Iris pigment epithelial cell (primary cell): ENCODE data around the gene PALLD.

Source experiments
- DNase-seq: peaks from one replicate; pipeline ENCODE4 v3.0.0-alpha.2; 2011; ENCODE audit warnings: low read depth

Gene PALLD

DNA sequence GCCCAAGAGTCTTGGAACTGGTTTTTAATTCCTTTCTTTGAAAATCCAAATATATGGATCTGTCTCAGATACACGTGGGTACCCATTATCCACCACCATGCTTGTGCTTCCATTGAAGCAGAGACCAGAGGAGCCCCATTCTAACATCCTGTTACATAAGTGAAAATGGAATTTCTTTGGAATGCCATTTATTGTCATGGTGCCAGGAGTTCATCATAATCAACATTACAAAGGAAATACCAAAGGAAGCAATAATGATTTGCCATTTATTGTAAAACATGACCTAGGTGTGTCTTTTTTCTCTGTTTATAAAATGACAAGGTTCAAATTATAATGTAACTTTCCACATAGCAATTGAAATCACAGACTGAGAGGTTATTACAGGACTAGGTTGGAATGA, 61.7 kb downstream of the PALLD start:
- peak; percentile 60 for DNase-seq

DNA sequence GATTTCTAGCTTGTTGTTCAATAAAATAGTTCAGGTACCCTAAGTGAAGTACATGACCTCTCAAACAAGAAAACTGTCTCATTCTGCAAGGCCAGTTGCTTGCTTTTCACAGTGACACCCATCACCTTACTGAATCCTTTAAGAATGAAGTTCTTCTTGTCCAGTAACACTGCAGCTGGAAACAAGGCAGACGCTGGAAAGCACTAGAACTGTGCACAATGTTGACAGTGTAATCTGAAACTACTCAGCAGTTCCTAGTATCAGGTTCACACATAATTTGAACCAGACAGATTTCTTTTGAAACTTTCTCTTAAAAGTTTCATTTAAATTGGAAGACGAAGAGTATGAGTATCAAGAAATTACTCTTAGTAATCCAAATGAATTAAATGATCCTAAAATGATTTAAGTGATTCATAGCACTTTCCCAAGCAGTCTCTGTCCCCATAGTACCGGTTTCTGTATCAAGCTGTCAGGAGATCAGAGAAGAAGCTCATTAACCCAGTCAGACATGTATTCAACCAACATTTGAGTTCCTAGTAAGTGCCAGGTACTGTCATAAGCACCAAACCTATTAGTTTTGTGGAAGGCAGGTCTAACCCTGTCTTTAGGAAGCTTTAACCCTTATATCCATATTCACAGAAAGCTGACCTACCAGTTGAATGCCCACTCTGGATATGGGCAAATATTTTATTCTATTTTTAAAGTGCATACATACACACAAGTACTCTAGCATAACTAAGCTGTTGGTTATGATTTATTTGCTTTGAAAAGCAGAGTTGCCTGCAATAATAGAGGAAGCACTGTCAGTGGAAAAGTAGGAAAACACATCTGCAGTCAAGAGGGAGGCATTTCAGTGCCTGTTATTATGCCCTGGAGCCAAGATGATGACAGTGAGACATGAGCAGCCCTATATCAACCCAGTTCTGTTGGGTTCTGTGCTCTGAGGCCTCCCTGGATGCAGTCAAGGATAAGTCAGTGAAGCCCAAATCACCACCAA, 63.6 kb downstream of the PALLD start:
- peak; percentile 80 for DNase-seq

DNA sequence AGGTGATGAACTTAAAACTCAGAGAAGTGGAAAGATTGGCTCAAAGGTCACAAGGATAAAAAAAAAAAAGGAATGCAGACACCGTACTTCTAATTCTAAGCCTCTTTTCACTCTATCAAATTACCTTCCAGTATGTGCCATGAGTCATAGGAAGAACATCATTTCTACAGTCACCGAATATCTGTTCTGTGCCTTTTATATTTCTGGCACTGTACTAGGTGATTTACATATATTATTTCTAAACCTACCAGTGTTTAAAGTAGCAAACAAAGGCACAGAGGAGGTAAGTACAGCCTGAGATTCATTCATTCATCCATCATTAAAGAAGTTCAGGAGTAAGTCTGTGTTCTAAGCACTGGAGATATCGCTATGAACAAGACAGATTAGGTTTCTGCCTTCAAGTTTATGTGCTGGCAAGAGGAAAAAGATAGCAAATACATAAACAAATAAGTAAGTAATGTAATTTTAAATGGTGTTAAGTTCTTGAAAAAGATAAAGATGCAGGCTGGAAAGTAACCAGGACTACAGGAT, 65.3 kb downstream of the PALLD start:
- peak; percentile 73 for DNase-seq

DNA sequence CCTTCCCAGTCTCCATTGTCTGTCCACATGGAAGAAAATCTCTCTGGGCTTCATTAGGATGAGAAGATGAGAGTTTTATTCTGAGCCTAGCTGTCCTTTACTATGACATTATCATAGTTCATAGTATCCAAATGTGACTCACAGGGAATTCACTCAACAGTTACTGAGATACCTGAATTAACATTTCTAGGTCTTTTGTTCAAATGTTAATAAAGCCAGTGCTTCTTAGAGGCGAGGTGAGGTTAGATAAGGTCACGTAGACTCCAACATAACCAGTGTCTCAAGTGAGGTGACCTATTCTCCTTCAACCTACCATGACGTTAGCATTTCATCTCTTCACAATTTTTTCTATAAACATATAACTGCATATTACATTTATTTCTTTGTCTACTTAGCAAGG, 67.2 kb downstream of the PALLD start:
- DNase-seq = no peak

DNA sequence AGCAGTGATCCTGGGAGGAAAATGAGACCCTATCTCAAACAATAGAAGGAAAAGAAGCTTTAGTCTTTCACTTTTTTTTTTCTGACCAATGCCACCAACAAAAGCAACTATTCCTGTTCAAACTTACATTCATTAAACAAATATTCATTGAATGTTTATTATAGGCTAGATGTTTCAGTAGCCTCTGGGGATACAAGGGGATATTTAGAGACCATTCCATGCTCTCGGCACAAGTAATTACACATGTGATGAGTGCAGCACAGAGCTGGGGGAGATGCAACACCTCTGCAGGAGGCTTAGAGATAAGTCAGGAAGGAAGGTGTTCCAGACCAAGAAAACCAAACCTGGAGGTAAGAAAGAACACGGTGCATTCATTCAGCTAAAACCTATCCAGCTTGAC, 68.3 kb downstream of the PALLD start:
- no peak for DNase-seq

DNA sequence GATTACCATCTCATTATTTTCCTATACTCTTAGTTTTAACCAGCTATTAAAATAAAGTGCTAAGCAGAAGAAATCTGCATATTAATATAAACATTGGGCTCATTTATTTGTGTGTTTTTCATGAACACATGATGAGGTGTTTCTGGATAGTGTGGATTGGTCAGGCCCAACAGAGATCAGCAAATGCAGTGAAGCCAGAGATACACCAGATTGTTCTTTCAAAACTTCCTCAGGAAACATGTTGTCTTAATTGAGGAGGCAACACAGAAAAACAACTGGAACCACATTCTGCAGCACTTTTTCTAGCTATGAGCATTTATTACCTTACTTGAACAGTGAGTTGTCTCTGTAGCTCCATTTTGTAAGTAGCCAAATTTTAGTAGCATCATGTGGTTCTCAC, 69.9 kb downstream of the PALLD start:
- no peak for DNase-seq

DNA sequence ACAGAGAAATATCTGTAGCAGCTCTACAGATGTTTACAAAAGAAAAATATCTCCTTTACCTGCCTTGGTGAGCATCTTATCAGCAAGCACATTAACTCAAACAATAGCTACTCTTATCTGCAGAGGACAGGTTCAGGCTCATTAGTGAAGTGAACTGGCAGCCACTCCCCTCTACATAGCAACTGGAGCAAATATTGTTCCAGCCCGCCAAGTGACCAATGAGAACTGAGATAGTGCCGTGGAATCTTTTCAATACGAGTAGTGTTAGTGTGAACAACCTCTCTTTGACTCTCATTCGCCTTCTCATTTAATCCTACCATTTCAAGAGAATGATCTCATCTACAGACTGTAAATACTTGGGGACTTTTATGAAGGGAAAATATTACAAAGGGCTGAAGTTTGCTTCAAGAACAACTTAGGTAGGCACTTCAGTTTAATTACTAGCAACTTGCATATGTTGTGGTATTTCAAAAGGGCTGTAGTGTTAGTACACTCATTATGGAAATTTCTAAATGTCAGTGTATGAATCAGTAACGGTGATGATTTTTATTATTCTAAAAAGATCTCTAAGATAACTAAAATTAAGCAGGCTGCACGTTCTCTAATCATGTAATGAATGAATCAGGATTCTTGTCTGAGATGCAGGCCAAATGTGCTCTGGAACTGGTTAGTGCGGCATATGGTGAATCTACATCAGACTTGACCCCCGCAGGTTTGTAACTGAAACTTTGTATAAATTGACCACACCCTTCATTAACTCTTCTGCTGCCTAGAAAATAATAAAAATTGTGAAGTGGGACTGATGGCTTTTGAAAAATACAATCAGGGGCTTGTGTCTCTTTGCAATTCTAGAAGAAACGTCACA, 72.4 kb downstream of the PALLD start:
- peak; percentile 49 for DNase-seq

DNA sequence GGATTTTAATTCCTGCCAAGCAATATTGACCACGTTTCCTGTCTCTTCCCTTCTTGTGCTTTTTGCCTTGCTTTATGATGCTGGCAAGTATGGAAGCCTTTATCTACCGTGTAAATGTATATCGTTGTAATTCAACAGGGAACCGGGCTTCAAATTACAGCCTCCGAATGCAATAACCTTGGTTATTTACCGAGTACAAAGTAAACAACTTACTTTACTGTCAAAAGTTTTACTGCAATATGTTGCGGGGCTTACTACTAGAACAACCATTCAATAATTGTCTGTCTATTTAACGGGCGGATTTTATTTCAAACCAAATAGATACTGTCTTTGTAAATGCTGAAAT, 73.1 kb downstream of the PALLD start:
- no peak for DNase-seq

DNA sequence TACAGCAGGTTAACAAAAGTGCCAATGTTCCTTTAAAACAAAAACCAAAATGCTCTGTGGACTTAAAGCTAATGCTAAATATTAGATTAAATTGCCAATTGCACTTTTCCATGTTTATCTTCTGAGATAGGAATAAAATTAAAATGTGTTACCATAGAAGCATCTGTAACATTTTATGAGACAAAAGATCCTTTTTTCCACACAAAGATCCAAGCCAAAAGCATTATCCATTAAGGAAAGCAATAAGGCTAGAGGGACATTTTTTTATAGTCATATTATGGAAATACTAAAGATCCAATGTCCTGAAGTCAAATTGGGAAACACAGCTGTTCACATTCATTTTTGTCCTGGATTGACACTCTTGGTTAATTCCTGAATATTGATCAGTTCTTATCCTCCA, 73.6 kb downstream of the PALLD start:
- no peak for DNase-seq

DNA sequence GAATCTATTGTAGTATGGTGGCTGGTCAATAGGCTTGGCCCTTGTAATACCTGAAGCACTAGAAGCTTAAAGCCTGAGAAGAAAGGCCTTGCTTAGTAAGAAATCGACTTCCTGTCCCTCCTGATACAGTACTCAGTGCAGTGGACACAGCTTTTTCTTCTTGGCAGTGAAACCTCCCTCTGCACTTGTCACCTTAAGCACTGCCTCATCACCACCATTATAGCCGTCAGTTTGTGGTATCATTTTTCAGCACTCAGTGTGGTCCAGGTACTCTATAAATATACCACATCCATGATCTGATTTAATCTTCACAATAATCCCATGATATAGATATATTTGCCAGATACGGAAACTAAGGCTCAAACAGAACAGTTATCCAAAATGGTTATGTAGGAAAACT, 75.2 kb downstream of the PALLD start:
- DNase-seq = no peak

DNA sequence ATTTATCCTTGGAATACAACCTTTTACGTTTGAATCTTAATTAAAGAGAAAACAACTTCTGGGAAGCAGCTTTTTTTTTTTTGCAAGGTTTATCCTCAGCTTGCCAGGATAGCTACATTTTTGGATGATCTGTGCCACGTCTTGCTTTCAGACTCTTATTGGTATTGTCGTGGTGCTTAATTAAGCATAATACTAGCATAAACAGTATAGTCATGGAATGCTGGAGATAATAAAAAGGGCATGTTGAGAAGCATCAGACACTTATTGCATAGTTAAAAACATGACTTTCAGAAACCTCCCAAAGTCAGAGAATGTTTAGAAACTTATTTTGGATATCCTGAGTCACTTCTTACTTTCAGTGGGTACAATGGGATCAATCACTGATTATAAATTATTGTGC, 77.0 kb downstream of the PALLD start:
- no peak for DNase-seq

DNA sequence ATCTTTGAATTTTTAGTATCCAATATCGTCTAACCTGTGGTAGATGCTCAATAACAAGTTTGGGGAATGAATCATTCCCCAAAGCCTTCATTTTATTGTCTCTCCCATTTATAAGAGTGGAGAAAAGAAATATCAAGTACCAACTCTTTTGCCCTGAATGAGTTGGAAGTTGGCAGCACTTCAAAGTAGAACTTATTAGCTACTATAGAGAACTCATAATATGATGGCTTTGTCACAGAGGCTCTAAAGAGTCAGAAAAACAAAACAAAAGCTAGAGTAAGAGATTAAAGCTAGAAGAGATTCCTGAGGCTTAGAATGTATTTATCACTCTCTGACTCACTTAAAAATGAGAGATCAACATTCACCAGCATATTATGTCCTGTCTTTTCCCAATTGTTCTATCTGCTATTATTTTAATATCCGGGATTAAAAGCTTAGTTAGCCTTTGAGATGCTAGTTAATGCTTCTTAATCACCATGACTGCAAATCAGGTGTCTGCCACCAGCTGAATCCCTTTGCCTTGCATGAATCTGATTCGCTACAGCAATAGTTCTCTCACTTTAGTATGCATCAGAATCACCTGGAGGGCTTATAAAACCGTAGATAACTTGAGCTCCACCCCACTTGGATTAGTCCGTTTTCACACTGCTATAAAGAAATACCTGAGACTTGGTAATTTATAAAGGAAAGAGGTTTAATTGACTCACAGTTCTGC, 77.9 kb downstream of the PALLD start:
- DNase-seq = peak; percentile 69

DNA sequence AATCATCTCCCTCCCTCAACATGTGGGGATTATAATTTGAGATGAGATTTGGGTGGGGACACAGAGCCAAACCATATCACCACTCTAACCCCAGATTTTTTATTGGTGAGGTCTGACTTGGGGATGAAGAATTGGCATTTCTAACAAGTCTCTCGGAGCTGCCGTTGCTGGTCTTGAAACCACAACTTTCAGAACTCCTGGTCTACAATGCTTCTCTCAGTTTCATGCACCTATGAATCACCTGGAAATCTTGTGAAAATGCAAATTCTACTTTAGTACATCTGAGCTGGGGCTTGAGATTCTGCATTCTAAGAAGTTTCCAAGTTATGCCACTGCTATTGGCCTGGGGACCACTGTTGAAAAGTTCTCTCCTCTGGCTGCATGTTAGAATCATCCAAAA, 78.6 kb downstream of the PALLD start:
- no peak for DNase-seq

DNA sequence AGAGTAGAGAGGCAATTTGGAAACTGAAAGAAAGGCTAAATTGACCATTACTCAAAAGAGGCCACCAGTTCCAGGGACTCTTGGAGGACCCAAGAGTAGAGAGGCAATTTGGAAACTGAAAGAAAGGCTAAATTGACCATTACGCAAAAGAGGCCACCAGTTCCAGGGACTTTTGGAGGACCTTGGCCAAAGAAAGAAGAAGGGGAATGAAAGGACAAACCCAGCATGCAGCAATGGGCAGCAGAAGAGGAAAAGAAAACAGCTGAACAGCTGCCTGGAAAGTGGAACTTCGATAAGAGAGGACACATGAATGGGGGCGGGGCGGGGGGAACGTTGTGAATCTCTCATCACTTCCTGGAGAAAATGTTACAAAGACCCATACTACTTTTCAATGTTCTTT, 80.8 kb downstream of the PALLD start:
- no peak for DNase-seq

DNA sequence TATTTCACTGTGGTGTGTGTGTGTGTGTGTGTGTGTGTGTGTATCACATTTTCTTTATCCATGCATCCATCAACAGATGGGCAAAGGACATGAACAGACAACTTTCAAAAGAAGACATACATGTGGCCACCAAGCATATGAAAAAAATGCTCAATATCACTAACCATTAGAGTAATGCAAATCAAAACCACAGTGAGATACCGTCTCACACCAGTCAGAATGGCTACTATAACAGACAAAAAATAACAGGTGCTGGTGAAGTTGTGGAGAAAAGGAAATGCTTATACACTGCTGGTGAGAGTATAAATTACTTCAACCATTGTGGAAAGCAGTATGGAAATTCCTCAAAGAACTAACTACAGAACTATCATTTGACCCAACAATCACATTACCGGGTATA, 83.4 kb downstream of the PALLD start:
- no peak for DNase-seq

DNA sequence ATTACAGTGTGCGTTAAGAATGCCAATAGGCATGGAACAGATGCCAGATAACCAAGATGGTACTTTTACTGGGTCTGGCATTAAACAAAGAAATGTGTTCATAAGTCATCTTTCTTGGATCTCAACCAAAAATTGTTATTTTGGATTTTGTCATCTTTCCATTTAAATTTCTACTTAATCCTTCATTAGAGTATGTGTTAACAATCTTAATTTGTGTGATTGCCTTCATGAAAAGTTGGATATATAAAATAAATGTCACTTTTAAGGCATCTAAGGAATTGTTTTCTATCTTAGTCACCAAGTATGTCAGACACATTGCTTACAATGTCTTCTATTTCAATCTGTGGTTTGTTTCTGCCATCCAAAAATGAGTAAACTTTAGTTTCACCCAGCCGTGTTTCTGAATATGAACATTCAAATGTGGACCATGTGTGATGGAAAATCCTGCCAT, 87.5 kb downstream of the PALLD start:
- DNase-seq = peak; percentile 80

DNA sequence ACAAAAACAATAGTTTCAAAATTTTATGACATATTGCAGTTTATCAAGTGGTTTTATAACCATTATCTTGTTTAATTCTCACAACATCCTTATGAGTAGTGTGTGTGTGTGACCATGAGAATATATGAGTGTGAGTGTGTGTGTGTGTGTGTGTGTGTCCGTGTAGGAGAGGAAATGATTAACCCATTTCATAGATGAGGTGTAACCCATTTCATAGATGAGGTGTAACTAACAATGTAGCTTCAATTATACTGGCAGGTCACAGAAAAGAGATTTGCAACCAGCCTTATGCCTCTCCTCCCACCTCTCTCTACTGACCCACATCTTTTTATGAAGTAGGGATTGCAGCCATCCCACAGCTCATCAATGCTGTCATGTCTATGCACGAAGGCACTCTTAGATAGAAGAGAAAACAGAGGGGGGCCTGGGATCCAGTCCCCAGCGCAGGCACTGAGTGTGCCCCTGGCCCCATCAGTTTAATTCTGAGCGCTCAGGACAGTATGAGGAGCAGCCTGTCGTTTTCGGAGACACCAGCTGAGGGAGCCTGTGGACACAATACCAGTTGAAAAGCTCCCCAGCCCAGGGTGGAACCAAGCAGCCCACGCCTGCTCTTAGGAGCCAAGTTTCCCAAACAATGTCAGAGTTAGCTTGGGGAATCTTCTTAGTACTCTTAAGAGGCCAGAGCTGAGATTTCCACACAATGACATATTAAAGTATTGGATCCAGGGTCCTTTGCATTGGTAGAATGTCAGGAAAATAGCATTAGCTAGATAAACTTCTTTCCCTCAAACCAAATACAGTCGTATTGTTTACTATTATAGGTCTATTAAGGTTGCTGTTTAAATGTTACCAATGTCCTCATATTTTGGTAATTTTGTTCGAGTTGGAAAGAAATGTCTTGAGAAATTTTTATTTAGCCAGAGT, 88.6 kb downstream of the PALLD start:
- DNase-seq = peak; percentile 87

DNA sequence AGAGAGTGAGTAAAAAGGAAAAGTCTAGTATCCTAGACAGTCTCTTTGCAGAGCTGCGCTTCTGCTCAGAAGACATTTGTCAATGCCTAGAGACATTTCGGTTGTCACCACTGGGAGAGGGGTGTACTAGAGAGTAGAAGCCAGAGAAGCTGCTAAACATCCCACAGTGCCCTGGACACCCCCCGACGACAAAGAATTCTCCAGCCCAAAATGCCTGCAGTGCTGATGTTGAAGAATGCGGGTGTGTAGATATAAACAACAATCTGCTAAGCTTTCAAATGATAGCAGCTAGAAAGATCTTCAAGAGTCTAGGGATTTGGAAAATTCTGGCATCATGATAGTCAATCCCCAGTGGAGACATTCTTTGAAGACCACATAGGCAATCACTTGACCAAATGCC, 90.1 kb downstream of the PALLD start:
- no peak for DNase-seq

DNA sequence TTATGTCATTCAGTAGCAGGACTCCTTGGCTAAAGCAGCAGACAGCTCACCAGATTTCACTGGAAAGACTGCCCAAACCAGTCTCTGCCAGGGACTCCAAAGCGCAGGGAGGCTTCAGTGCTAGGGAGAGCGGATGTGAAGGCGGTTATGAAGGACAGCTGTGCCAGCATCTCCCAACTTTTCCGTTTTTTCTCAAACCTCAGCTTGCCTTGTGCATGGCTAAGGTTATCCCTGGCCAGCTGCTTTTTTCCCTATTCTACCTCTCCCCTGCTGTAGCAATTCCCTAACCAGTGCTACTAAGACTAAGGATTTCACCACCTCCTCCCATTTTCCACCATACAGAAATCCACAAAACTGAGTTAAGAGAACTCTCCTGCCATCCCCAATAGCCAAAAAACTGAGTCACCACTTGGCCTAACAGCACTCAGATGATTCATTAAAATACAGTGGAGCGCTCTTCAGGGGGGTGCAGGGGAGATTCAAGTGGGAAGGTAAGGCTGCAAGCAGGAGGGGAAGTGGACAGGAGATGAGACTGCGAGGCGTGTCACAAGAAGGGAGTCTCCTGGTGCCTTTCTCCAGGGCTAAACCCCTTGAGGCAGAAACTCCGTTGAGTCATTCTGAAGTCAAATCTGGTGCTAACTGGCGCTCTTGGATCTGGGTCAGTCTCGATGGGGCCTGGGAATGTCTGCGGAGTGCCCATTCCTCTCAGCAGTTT, 90.7 kb downstream of the PALLD start:
- peak; percentile 87 for DNase-seq

DNA sequence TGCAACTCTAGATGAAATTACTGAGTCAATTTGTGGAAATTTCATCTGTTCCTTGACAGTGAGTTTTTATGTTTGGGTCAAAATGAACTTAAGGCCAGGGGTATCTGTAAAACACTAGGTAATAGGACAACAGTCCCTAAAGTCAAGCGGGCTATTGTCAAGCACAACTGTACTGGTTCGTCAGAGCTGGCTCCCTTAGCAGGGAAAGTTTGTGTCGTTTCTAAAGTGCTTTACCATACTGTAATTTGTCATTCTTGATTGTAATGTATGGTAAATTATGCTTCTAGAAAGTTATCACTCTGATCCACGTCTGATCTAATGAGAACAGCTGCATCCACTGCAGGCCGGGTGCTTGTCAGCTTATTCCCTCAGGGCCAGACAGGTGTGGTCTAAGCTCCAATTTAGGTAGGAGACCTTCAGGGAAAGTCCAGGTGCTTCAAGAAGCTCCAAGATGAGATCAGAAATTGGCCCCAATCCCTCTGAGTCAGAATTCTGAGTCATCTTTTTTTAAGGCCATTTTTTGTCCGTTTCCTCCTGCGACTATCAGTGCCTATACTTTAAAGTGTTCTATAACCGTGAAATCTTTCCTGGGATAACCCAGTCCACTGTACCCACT, 92.2 kb downstream of the PALLD start:
- peak; percentile 89 for DNase-seq
